ENCODE results near the gene COQ4.
A peak's percentile ranks its signal among the peaks of the same experiment; 100 is the strongest.

The COQ4 gene

DNA sequence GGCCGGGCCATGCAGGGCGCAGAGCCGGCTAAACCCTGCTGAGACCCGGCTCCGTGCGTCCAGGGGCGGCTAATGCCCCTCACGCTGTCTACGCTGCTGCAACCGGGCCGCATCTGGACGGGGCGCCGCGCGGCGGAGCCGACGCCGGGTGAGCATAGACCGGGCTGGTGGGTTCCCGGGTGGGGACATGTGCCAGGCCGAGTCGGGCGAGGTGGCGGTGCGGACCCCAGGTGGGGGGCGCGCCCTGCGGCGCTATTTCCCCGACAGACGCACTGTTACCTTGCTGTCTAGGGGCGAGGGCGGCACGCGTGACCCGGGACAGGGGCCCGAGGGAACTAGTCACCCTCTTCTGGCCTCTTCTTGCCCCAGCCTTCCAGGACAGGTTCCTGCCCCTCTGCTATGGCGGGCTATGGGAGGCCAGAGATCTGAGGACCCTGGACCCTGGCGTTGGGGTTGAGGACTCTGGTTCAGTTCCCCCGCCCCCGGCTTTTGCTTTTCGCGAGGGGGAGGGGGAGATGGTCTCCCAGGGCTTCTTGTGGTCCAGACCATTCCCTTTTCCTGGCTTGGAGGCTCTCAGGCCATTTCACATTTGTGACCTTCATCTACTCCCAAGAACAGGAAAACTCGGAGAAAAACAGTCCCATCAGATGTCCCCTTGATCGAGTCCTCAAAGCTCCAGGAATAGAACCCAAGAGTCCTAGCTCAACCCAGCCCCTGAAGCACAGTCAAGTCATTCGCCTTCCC is 18.2 kb downstream of the COQ4 start:
- no peak for DNase-seq (ENCODE audit: low spot score)

GRCh38 chr9:128341435-128341849 is 18.8 kb downstream of the COQ4 start:
- peak; percentile 64 for DNase-seq (ENCODE audit: low spot score)

GRCh38 chr9:128342971-128343680 is 20.5 kb downstream of the COQ4 start:
- no peak for DNase-seq (ENCODE audit: low spot score)

GRCh38 chr9:128343855-128344254 is 21.2 kb downstream of the COQ4 start:
- DNase-seq (ENCODE audit: low spot score) = no peak

GRCh38 chr9:128344931-128345605 is 22.4 kb downstream of the COQ4 start:
- no peak for DNase-seq (ENCODE audit: low spot score)

DNA sequence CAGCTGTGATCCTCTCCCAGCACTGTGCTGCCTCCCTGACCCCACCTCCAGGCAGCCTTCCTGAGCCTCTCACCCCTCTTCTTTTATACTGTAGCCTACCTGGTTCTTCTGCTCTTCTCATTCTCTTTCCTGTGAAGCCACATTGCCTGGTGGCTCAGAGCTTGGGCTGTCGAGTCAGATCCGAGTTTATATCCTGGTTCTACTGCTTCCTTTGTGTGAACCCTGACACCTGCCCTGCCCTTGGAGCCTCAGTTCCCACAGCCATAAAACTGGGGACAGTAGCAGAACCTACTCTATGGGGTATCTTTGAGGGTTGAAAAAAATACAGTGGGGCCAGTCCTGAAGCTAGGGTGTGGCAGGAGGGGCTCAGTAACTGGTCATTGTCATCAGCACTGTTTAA is 26.5 kb downstream of the COQ4 start:
- DNase-seq (ENCODE audit: low spot score) = no peak

GRCh38 chr9:128349772-128350171 is 27.1 kb downstream of the COQ4 start:
- no peak for DNase-seq (ENCODE audit: low spot score)

GRCh38 chr9:128355451-128355850 is 32.8 kb downstream of the COQ4 start:
- no peak for DNase-seq (ENCODE audit: low spot score)

DNA sequence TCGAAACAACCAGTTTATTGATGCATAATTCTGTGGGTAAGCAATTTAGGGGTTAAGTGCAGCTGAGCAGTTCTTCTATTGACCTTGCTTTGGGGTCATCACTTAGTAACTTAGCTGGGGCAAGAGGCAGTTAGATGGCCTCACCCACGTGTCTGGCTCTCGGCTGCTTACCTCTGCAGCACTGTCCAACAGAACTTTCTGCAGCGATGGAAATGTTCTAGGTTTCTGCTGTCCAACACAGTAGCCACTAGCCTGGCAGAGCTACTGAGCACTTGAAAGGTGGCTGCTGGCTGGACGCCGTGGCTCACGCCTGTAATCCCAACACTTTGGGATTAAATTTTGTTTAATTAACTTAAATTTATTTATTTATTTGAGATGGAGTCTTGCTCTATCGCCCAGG is 35.5 kb downstream of the COQ4 start:
- no peak for DNase-seq (ENCODE audit: low spot score)

- DNase-seq (ENCODE audit: low spot score) = no peak
Measured at GRCh38 chr9:128358861-128359260, 36.2 kb downstream of the COQ4 start.

DNA sequence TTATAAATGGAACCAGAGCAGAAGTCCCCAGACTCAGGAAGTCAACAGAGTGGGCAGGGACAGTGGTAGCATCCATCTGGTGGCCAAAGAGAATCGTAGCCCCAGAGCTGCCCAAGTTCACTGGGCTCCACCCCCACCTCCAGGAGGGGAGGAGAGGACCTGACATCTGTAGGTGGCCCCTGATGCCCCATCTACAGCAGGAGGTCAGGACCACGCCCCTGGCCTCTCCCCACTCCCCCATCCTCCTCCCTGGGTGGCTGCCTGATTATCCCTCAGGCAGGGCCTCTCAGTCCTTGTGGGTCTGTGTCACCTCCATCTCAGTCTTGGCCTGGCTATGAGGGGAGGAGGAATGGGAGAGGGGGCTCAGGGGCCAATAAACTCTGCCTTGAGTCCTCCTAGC is 38.2 kb downstream of the COQ4 start:
- DNase-seq (ENCODE audit: low spot score) = no peak

DNA sequence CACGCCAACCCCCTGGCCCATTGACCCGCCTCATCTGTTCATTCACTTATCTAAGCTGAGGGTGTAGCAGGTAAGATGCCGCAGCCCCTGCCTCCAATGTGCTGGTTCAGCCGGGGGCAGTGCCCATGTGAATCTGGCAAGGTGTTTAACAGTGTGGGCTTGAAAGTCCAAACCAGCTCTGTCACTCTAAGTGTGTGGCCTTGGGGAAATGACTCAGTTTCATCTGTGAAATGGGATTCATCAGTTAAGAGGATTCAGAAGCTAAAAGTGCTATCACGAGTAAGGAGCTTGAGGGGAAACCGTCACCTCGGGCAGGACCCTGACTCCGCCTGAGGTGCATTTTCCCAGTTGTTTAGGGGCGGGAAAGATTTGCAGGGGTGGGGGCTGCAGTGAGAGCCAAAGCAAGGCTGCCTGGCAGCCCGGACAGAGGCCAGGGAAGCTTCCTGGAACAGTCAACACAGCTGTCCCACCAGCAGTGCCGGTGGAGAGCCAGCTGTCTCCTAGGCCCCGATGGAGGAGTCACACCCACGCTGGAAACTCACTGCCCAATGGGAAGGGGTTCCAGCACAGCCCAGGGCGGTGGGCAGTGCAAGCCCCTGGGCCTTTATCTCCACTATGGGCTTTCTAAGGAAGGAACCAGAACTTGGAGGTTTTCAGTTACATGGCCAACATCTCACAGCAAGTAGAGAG is 38.8 kb downstream of the COQ4 start:
- no peak for DNase-seq (ENCODE audit: low spot score)

DNA sequence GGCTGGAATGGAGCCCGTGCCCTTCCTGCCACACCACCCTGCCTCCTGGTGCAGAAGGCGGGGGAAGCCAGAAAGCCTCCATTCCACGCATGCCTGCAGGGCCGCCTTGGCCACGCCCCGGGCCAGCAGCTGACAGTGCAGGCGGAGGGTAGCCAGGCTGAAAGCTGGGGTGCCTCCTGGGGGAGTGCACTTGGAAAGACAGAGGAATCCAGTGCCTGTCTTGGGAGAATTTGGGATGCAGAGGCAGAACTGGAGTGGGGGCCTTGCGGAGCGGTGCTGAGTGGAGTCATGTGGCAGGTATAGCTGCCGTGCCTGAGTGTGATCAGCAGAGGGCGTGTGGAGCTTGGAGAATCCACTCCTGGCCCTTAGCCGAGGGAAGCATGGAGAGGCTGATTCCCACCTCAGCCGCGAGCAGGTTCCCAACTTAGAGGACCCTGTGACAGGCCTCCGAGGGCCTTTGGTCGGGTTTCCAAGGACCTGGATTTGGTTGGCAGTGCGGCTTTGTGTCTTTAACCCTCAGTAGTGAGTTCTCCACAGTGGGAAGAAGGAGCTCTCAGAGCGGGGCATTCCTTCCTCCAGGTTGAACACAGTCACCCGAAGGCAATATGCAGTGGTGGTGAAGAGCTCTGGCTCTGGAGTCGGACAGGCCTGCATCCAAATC is 39.5 kb downstream of the COQ4 start:
- peak; percentile 67 for DNase-seq (ENCODE audit: low spot score)

DNA sequence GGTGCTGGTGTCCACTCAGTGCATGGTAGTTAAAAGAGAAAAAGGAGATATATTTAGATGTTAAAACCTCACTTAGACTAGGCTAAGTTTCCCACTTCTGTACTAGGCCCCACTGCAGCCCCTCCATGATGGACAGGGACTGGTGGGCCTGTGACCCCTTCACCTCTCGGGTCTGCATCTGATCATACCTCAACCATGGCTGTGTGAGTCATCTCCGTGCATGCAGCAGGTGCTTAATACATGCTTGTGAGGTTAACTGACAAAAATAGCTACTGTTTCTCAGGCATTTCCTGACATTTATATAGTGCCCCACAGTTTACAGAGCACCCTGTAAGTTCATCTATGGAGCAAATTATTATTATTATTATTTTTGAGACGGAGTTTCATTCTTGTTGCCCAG is 40.1 kb downstream of the COQ4 start:
- DNase-seq (ENCODE audit: low spot score) = no peak

- no peak for DNase-seq (ENCODE audit: low spot score)
Measured at GRCh38 chr9:128365525-128365924, 42.9 kb downstream of the COQ4 start.

- DNase-seq (ENCODE audit: low spot score) = no peak
Measured at GRCh38 chr9:128369024-128369706, 46.5 kb downstream of the COQ4 start.

DNA sequence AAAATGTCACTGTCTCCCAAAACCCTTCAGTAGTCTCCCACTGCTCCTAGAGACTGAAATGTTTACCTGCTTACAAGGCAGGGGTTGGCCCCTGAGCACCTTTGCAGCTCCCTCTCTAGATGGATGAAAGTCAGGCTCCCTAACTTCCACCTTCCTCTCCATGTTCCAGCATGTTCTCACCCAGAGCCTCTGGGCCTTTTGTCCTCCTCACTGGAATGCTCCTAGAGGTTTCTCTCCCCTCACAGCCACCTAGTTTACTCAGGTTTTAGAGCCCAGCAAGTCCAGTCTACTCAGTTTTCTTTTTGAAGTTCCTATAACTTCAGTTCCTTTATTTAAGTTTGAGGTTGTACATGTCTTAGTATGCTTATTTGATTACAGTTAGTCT is 47.7 kb downstream of the COQ4 start:
- no peak for DNase-seq (ENCODE audit: low spot score)

DNA sequence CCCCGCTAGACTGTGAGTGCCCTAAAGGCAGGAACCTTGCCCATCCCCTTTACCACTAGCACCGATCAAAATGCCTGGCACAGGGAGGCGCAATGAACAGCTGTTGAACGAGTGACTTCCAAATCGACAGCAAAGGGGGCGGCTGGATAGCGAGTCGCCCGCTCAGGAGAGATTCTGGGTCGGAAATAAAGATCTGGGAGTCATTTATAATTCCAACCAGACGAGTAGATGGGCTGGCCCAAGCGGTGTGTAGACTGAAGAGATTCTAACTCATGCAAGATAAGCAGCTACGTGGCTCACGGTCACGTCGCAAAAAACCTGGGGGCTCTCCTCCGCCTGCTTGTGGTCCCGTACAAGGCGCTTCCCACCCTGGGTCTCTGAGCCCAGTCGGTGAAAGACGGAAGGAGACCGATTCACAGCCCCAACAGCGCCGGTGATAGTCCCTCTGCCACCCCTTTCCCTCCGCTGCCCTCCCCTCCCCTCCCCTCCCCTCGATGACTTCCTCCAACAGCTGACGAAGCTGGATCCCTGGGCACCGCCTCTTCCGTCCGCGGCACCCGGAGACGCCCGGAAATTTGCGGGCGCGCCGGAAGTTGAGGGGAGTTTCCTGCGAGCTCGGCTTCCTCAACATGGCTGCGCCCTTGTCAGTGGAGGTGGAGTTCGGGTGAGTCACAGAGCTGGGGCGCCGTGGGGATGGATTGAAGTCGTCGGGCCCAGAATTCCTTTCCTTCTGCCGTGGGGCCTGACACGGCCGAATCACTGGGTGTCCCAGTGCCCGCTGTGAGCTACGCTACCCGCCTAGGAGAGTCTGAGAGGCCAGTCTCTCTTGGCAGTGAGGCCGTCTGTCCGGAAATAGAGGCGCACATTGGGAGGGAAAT is 48.4 kb downstream of the COQ4 start, which contains the start of gene URM1:
TSS of gene URM1 (plus strand) at position 623 of the 878 bp plus-strand sequence. CDS start at position 630, 7 bp downstream.
- peak; percentile 95 for DNase-seq (ENCODE audit: low spot score)

DNA sequence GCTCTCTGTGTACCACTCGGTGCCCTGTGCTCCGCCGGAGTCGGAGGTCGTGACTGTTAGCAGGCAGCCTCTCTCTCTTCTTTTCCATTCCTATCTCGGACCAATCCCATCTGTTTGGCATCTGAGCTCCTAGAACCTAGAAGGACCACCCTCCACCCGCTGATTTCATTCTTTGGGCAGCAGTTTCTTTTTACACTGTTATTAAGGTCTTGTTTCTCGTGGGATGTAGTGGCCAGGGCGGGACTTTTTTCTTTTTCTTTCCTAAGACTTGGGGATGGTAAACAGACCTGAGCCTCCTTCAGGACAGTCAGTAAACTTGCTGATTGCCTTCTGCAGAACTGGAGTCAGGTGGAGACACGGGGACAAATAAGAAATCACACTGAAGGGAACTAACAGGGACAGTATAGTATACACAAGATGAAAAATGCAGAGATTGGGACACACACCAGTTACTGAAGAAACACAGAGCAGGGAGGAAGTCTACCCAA is 49.0 kb downstream of the COQ4 start:
- DNase-seq (ENCODE audit: low spot score) = no peak

GRCh38 chr9:128372188-128372641 is 49.6 kb downstream of the COQ4 start:
- DNase-seq (ENCODE audit: low spot score) = no peak
